Measurements from ENCODE around the gene NOL8.

NOL8 gene

DNA sequence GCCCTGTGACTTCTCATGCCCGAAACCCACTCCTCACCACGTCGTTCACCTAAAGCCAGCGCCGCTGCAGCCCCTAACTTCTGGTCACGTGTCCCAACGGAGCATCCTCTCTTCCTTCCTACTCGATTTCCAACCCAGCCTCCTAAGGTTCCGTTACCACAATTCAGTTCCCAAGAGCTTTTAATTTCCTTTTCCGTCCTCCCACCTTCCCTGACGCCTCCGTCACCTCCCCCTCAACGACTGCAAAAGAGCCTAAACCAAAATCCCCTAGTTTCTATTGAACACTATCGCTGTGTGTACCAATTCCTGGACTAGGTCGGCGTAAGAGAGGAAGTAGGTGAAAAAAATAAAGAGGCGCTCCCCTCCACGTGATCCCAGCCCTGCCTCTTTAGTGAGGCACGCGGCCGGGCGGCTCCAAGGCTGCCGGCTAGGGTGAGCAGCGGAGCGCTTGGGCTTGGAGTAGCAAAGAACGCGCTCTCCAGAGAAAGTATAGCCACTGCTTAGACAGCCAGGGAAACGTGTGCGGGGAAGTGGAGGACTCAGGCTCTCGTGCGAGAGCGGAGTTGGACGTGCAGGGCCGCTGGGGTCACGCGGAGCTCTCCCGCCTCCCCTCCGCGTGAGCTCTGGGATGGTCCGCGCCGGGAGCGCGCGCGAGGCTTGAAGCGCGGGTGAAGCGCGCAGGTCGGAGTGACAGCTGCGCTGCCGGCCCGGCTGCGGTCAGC is at the start of gene NOL8, which contains the start of gene CENPP:
NOL8 (minus strand) TSS at position 82 of the 722 bp plus-strand sequence. CDS start 1,189 bp downstream, outside the sequence.
CENPP (plus strand) TSS at position 685 of the 722 bp plus-strand sequence.
- H3K27ac ChIP-seq = peak within 1 kb of the TSS; percentile 99
- H3K36me3 ChIP-seq = peaks cover 23% of the 10 kb centered on the region
- no peaks in the 10 kb centered on the region for H3K27me3 ChIP-seq (ENCODE audit: insufficient read depth, low read depth, severe bottlenecking)
- peak; percentile 83 for DNase-seq
- no peaks in the 10 kb centered on the region for H3K9me3 ChIP-seq (ENCODE audit: severe bottlenecking)
- peak within 1 kb of the TSS; percentile 75 for H3K4me3 ChIP-seq (ENCODE audit: low read depth, low read length)
- TF ChIP-seq, protein P1, sequence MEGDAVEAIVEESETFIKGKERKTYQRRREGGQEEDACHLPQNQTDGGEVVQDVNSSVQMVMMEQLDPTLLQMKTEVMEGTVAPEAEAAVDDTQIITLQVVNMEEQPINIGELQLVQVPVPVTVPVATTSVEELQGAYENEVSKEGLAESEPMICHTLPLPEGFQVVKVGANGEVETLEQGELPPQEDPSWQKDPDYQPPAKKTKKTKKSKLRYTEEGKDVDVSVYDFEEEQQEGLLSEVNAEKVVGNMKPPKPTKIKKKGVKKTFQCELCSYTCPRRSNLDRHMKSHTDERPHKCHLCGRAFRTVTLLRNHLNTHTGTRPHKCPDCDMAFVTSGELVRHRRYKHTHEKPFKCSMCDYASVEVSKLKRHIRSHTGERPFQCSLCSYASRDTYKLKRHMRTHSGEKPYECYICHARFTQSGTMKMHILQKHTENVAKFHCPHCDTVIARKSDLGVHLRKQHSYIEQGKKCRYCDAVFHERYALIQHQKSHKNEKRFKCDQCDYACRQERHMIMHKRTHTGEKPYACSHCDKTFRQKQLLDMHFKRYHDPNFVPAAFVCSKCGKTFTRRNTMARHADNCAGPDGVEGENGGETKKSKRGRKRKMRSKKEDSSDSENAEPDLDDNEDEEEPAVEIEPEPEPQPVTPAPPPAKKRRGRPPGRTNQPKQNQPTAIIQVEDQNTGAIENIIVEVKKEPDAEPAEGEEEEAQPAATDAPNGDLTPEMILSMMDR (IDR thresholded peaks at IDR 0.05; ENCODE audit: low read depth, low read length) = no peak

DNA sequence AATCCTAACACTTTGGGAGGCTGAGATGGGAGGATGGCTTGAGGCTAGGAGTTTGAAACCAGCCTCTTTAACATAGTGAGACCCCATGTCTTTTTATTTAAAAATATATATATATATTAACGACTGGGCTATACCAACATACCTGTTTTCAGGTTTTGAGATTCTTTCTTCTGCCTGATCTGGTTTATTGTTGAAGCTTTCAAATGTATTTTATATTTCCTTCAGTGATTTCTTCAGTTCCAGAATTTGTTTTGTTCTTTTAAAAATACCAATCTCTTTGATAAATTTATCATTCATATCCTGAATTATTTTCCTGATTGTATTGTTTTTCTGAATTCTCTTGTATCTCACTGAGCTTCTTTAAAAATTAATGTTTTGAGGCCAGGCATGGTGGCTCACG is 48.0 kb upstream of the NOL8 start:
- no peaks in the 10 kb centered on the region for H3K9me3 ChIP-seq (ENCODE audit: severe bottlenecking)
- H3K27me3 ChIP-seq (ENCODE audit: insufficient read depth, low read depth, severe bottlenecking) = no peaks in the 10 kb centered on the region
- no peak overlapping the region for H3K4me3 ChIP-seq (ENCODE audit: low read depth, low read length)
- H3K36me3 ChIP-seq = no peaks in the 10 kb centered on the region
- no peak for DNase-seq
- TF ChIP-seq, protein P1 (IDR thresholded peaks at IDR 0.05; ENCODE audit: low read depth, low read length) = no peak
- H3K27ac ChIP-seq = no peak overlapping the region

DNA sequence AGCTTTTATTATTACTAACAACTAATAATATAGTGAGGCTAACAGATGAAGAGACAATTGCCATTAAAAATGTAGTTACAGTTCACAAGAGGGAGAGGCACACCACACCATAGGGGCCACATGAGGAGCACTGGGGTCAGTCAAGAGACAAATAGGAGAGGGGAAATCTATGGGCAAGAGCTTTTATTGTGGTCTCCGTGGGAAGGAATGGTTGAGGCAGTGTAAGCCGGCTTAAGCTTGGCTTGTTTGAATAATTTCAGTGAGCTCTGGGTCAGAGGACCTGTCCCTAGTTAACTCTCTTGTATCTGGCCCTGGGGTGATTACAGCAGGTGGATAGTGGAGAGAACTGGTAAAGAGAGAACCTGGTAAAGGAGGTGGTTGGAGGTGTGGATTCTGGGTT is 43.9 kb upstream of the NOL8 start:
- Histone ChIP-seq H3K36me3 (no peaks in the 10 kb centered on the region), H3K4me3 (ENCODE audit: low read depth, low read length) (no peak overlapping the region), H3K9me3 (ENCODE audit: severe bottlenecking) (no peaks in the 10 kb centered on the region), H3K27ac (no peak overlapping the region), H3K27me3 (ENCODE audit: insufficient read depth, low read depth, severe bottlenecking) (no peaks in the 10 kb centered on the region)
- TF ChIP-seq, protein P1 (IDR thresholded peaks at IDR 0.05; ENCODE audit: low read depth, low read length) = no peak
- DNase-seq = no peak

DNA sequence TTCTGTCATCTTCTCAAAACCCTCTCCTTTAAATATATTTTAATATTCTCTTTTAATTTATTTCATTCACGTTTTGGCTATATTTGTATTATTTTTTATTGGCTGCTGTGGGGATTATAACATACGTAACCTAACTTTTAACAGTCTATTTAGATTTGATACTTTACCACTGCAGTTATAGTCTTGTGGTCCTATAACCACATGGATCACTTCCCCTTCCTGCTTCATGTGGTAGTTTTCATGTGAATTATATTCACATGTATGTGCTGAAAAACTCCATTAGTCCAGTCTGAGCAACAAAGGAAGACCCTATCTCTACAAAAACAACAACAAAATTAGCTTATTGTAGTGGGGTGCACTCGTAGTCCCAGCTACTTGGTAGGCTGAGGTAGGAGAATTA is 34.9 kb upstream of the NOL8 start:
- no peaks in the 10 kb centered on the region for H3K9me3 ChIP-seq (ENCODE audit: severe bottlenecking)
- TF ChIP-seq, protein P1 (IDR thresholded peaks at IDR 0.05; ENCODE audit: low read depth, low read length) = no peak
- H3K27ac ChIP-seq = no peak overlapping the region; the same call in 1 of the 2 replicates
- no peaks in the 10 kb centered on the region for H3K36me3 ChIP-seq
- no peaks in the 10 kb centered on the region for H3K27me3 ChIP-seq (ENCODE audit: insufficient read depth, low read depth, severe bottlenecking)
- no peak for DNase-seq
- H3K4me3 ChIP-seq (ENCODE audit: low read depth, low read length) = no peak overlapping the region

DNA sequence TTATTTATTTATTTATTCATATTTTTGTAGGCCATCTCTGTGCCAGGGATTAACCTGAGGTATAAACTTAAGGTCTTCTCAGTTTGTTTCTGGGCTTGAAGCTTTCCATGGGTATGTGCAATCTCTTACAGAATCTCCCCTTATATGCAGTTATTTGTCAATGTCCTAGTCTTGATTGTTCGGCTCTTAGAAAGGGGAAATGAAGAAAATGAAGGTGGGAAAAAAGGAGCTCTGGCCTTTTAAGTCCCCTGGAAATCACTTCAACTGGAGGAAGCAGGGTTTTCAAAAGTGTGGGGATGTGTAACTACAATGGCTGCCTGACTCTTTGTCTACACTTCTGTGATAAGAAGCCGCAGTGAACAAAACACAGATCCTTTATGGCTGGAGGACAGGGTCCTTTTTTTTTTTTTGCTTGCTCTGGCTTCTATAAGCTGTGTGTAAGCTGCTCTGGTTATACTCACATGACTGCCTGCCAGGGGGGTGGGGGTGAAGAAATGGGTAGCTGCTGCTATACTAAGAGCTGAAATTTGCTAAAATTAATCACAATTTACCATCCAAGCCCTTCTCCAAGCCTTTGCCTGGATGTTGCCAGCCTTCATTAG is 34.3 kb upstream of the NOL8 start:
- TF ChIP-seq, protein P1 (IDR thresholded peaks at IDR 0.05; ENCODE audit: low read depth, low read length) = no peak
- no peaks in the 10 kb centered on the region for H3K27me3 ChIP-seq (ENCODE audit: insufficient read depth, low read depth, severe bottlenecking)
- peak overlapping the region; percentile 46; the same call in 1 of the 2 replicates for H3K27ac ChIP-seq
- H3K4me3 ChIP-seq (ENCODE audit: low read depth, low read length) = no peak overlapping the region
- H3K36me3 ChIP-seq = no peaks in the 10 kb centered on the region
- peaks cover 2% of the 10 kb centered on the region for H3K9me3 ChIP-seq (ENCODE audit: severe bottlenecking)
- peak; percentile 38 for DNase-seq

Measured in WERI-Rb-1 (cell line).